Measurements from ENCODE around the gene MAP3K7.

DNA sequence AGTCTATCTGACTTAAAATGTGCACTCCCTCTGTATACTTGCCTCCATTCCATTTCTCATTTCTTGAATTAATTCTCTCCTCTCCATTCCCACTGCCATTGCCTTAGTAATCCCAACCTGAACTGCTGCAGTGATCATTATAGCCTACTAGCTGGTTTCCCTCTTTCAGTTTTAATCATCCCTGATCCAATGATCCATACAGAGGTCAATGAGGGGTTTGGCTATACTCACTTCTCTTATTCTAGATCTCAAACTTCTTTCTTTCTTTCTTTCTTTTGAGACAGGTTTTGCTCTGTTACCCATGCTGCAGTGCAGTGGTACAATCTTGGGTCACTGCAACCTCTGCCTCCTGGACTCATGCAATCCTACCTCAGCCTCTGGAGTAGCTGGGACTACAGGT is 17.6 kb downstream of the MAP3K7 start:
- TF ChIP-seq, protein P1, sequence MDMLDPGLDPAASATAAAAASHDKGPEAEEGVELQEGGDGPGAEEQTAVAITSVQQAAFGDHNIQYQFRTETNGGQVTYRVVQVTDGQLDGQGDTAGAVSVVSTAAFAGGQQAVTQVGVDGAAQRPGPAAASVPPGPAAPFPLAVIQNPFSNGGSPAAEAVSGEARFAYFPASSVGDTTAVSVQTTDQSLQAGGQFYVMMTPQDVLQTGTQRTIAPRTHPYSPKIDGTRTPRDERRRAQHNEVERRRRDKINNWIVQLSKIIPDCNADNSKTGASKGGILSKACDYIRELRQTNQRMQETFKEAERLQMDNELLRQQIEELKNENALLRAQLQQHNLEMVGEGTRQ (IDR thresholded peaks at IDR 0.05; ENCODE audit: low read depth, low read length): no peak
- TF ChIP-seq, protein P1 (CRISPR knock-in tag; IDR thresholded peaks at IDR 0.05; ENCODE audit: borderline replicate concordance): no peak
- TF ChIP-seq ZNF121 (CRISPR knock-in tag; IDR thresholded peaks at IDR 0.05) (no peak), NFRKB (IDR thresholded peaks at IDR 0.05) (no peak), PHF8 (CRISPR knock-in tag; IDR thresholded peaks at IDR 0.05) (no peak), MYC (CRISPR knock-in tag; IDR thresholded peaks at IDR 0.05; ENCODE audit: borderline replicate concordance) (no peak), GABPB1 (CRISPR knock-in tag; IDR thresholded peaks at IDR 0.05) (no peak), MAFK (conservative IDR thresholded peaks at IDR 0.05 in 1 of 2, IDR thresholded peaks at IDR 0.05 in 1 of 2; ENCODE audit: low read length in 2 of 2) (no peak), PITX1 (CRISPR knock-in tag; IDR thresholded peaks at IDR 0.05) (no peak), RARA (CRISPR knock-in tag; IDR thresholded peaks at IDR 0.05) (no peak)
- TF ChIP-seq, protein P2, sequence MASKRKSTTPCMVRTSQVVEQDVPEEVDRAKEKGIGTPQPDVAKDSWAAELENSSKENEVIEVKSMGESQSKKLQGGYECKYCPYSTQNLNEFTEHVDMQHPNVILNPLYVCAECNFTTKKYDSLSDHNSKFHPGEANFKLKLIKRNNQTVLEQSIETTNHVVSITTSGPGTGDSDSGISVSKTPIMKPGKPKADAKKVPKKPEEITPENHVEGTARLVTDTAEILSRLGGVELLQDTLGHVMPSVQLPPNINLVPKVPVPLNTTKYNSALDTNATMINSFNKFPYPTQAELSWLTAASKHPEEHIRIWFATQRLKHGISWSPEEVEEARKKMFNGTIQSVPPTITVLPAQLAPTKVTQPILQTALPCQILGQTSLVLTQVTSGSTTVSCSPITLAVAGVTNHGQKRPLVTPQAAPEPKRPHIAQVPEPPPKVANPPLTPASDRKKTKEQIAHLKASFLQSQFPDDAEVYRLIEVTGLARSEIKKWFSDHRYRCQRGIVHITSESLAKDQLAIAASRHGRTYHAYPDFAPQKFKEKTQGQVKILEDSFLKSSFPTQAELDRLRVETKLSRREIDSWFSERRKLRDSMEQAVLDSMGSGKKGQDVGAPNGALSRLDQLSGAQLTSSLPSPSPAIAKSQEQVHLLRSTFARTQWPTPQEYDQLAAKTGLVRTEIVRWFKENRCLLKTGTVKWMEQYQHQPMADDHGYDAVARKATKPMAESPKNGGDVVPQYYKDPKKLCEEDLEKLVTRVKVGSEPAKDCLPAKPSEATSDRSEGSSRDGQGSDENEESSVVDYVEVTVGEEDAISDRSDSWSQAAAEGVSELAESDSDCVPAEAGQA (IDR thresholded peaks at IDR 0.05; ENCODE audit: low read depth): no peak
- TF ChIP-seq, protein P2 (CRISPR knock-in tag; IDR thresholded peaks at IDR 0.05; ENCODE audit: borderline replicate concordance): no peak
- TF ChIP-seq, protein P3, sequence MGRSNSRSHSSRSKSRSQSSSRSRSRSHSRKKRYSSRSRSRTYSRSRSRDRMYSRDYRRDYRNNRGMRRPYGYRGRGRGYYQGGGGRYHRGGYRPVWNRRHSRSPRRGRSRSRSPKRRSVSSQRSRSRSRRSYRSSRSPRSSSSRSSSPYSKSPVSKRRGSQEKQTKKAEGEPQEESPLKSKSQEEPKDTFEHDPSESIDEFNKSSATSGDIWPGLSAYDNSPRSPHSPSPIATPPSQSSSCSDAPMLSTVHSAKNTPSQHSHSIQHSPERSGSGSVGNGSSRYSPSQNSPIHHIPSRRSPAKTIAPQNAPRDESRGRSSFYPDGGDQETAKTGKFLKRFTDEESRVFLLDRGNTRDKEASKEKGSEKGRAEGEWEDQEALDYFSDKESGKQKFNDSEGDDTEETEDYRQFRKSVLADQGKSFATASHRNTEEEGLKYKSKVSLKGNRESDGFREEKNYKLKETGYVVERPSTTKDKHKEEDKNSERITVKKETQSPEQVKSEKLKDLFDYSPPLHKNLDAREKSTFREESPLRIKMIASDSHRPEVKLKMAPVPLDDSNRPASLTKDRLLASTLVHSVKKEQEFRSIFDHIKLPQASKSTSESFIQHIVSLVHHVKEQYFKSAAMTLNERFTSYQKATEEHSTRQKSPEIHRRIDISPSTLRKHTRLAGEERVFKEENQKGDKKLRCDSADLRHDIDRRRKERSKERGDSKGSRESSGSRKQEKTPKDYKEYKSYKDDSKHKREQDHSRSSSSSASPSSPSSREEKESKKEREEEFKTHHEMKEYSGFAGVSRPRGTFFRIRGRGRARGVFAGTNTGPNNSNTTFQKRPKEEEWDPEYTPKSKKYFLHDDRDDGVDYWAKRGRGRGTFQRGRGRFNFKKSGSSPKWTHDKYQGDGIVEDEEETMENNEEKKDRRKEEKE (IDR thresholded peaks at IDR 0.05): no peak
- TF ChIP-seq, protein P4, sequence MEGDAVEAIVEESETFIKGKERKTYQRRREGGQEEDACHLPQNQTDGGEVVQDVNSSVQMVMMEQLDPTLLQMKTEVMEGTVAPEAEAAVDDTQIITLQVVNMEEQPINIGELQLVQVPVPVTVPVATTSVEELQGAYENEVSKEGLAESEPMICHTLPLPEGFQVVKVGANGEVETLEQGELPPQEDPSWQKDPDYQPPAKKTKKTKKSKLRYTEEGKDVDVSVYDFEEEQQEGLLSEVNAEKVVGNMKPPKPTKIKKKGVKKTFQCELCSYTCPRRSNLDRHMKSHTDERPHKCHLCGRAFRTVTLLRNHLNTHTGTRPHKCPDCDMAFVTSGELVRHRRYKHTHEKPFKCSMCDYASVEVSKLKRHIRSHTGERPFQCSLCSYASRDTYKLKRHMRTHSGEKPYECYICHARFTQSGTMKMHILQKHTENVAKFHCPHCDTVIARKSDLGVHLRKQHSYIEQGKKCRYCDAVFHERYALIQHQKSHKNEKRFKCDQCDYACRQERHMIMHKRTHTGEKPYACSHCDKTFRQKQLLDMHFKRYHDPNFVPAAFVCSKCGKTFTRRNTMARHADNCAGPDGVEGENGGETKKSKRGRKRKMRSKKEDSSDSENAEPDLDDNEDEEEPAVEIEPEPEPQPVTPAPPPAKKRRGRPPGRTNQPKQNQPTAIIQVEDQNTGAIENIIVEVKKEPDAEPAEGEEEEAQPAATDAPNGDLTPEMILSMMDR (CRISPR knock-in tag; IDR thresholded peaks at IDR 0.05): no peak
- TF ChIP-seq, protein P5, sequence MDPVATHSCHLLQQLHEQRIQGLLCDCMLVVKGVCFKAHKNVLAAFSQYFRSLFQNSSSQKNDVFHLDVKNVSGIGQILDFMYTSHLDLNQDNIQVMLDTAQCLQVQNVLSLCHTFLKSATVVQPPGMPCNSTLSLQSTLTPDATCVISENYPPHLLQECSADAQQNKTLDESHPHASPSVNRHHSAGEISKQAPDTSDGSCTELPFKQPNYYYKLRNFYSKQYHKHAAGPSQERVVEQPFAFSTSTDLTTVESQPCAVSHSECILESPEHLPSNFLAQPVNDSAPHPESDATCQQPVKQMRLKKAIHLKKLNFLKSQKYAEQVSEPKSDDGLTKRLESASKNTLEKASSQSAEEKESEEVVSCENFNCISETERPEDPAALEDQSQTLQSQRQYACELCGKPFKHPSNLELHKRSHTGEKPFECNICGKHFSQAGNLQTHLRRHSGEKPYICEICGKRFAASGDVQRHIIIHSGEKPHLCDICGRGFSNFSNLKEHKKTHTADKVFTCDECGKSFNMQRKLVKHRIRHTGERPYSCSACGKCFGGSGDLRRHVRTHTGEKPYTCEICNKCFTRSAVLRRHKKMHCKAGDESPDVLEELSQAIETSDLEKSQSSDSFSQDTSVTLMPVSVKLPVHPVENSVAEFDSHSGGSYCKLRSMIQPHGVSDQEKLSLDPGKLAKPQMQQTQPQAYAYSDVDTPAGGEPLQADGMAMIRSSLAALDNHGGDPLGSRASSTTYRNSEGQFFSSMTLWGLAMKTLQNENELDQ (CRISPR knock-in tag; IDR thresholded peaks at IDR 0.05; ENCODE audit: borderline replicate concordance): no peak
